GM18505 (cell line): ENCODE measurements around the gene LNX2.
"Not testable (repeated sequence)": the region's sequence is repeated elsewhere in the genome, so short reads cannot be mapped to it uniquely, and the experiment has no call there.

Experiments used
- ATAC-seq: cut with Tn5 transposase; IDR thresholded peaks from one replicate; pipeline ENCODE4 v1.9.1; 2021; ENCODE audit not compliant: unreplicated experiment
- POLR2A ChIP-seq: IDR thresholded peaks from 4 replicates; pipeline ENCODE4 v1.6.1; 2011; ENCODE audit warnings: borderline replicate concordance; ENCODE audit not compliant: insufficient read depth, insufficient read length; ENCODE audit errors: extremely low read depth

LNX2 gene

GRCh38 chr13:27650312-27650711, 30.0 kb upstream of the LNX2 start:
- TF ChIP-seq POLR2A = no peak
- no peak for ATAC-seq

DNA sequence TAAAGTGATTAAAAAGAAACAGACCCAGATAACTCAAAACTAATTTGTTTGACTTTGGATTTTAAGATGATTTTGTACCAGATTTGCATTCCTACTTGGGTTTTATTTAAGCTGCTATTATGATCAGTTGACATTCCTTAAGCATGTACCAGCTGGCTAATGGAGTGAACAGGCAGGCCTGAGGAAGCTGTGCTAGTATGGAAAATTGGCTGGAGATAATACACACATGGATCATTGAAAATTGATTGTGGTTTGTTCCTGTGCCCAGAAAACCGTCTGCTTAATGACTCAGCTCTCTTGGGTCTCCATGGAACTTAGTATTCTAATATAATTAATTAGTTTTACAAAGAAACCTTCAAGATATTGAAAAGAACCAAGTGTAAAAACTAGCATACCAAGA, 24.0 kb upstream of the LNX2 start:
- ATAC-seq = no peak
- no peak for TF ChIP-seq POLR2A

DNA sequence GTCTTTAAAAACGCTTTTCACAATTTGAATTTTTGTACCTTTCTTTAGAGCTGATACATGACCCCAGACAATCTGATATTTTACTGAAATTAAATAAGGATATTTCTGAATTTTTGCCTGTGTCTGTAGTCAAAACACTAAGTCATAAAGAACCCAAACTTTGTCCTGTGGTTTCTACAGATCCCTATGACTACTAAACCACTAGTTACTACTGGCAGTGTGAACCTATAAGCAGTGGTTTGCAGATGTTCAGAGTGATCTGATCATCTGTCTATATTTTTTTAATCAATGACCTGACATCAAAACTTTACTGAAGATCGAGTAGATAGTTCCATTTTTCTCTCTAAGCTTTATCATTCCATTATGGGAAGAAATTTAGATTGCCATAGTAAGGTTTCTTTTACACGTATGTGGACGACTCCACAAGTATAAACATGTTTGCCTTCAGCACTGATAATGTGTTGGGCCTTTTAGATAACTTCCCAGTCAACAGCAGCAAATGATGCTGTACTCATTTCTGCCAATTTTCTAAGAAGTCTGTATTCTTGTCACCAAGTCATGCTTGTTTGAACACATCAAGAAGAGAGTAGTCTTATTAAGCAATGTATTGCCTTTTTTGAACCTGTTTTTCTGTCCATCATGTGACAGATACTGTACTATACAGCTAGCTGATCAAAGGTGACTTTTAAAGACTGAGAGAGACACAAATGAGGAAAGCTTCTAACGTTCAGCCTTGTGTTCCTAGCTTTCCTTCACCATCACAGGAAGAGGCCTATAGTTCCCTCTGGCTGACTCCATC, 23.2 kb upstream of the LNX2 start:
- no peak for TF ChIP-seq POLR2A
- ATAC-seq = no peak

DNA sequence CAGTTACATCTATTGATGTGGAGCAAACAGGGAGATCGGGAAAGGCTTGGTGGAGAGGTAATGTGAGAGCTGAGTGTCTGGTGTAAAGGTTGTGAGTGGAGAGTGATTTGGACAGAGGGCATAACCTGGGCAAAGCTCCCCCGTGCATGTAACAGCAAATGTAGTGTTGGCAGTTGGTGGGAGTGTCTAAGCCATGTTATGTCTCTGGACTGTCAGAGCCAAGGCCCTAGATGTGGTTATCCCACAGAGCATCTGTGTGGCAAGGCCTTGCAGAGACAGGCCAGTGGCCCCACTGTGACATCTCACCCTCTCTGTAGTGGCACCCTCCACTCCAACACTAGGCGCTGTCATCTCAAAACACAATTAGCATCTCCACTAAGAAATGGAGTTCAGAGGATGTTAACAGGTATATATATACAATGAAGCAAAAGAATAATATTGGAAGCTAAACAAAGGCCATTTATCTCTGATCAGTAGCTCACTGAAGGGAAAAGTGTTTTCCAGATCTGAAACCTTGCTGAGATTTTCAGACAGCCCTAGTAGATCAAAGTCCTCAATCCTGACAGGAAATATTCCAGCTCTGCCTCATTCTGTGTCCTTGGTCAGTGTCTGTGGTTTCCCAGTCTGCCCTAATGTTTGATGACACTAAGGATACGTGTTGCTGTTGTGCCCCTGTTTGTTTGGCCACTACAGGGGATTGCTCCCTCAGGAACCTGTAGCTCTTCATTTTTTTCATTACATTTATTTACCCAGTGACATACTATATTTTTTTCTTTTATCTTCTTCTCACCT, 21.6 kb upstream of the LNX2 start:
- TF ChIP-seq POLR2A = no peak
- no peak for ATAC-seq

DNA sequence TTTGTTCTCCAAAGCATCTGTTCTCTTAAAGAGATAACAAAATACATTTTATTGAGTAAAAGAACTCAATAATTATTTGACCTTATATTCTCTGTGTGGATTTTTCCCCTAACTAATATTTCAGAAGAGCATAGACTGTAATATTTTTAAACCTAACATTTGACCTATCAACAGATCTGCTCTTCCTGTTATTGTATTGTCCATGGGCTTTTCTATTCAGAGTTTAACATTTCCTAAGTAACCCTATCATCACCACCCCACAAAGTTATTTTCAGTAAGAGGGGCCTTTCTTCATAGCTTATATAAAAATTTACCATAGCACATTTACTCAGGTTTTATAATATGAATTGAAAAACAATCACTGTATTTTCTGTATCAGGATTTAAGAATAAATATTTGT, 18.9 kb upstream of the LNX2 start:
- TF ChIP-seq POLR2A = no peak
- no peak for ATAC-seq

GRCh38 chr13:27638521-27638920, 18.2 kb upstream of the LNX2 start:
- no peak for ATAC-seq
- TF ChIP-seq POLR2A = no peak

- ATAC-seq = no peak
- TF ChIP-seq POLR2A = no peak
Measured at GRCh38 chr13:27638001-27638400, 17.7 kb upstream of the LNX2 start.

DNA sequence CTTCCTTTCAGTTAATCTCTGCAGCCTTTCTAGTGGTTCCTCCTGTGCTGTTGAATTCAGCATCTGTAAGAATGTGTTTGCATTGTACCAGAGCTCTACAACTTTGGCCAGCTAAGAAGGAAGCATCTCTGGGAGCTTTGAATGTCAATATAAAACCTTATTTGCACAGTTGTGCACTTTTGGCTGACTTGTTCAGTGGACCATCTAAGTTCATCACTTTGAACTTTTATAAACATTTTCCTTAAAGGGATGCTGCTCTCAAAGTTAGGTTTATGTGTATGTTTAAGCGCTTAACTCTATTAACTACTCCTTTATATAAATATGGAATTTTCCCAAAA, 16.9 kb upstream of the LNX2 start:
- ATAC-seq = no peak
- TF ChIP-seq POLR2A = no peak

GRCh38 chr13:27636589-27637288, 16.4 kb upstream of the LNX2 start:
- no peak for ATAC-seq
- TF ChIP-seq POLR2A = no peak

GRCh38 chr13:27635266-27635665, 14.9 kb upstream of the LNX2 start:
- ATAC-seq = no peak
- TF ChIP-seq POLR2A = no peak

GRCh38 chr13:27634791-27635190, 14.5 kb upstream of the LNX2 start:
- no peak for ATAC-seq

DNA sequence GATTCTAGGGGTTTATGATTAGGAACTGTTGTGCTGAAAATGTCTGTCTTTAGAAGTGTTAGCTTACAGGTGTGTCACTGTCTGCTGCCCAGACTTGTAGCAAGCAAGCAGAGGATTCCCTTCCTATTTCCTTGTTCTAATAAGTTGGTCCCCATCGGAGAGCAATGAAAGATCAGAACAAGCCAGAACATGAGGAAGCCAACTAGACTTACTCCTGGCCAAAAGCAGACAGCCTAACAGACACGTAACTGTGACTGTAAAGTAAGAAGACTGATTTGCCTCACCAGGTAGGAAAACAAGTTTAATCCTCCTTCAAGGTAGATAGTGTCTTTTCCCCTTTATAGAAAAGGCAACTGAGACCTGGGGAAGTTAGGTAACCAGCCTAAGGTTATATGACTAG, 13.9 kb upstream of the LNX2 start:
- ATAC-seq = no peak
- no peak for TF ChIP-seq POLR2A

More at GRCh38 chr13:27634791-27635190, 14.5 kb upstream of the LNX2 start:
- no peak for TF ChIP-seq POLR2A

DNA sequence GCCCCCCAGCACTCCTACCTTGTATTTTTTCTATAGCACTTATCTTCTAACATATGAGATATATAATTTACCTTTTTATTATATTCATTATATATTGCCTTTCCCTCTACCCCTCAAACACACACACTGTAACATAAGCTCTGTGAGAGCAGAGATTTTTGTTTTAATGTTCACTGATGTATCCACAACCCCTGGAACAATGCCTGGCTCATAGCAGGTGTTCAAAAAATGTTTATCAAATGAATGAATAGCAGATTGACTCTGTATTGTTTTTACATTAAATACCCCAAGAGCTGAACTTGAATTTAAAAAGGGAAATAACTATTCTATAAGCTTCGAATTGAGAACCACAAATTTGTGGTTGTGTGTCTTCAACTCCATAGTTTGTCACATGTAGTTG, 12.3 kb upstream of the LNX2 start:
- ATAC-seq = no peak

GRCh38 chr13:27632214-27632613, 11.9 kb upstream of the LNX2 start:
- no peak for TF ChIP-seq POLR2A

More for the DNA sequence above, 12.3 kb upstream of the LNX2 start:
- no peak for TF ChIP-seq POLR2A

GRCh38 chr13:27631665-27632064, 11.3 kb upstream of the LNX2 start:
- TF ChIP-seq POLR2A = no peak
- ATAC-seq = no peak

More at GRCh38 chr13:27632214-27632613, 11.9 kb upstream of the LNX2 start:
- no peak for ATAC-seq

DNA sequence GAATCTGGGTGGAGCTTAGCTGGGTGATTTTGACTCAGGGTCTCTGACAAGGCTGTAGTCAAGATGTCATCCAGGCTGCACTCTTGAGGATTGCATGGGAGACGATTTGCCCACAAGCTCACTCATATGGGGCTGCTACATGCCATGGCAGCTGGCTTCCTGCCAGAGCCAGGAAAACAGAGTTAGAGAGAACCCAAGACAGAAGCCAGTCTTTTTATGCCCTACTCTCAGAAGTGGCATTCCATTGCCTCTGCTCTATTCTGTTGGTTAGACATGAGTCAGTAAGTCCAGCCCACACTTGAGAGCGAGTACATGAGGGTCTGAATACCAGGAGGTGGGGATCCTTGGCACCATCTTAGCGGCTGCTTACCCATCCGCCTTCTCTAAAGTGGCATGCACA, 10.8 kb upstream of the LNX2 start:
- TF ChIP-seq POLR2A = no peak
- no peak for ATAC-seq

DNA sequence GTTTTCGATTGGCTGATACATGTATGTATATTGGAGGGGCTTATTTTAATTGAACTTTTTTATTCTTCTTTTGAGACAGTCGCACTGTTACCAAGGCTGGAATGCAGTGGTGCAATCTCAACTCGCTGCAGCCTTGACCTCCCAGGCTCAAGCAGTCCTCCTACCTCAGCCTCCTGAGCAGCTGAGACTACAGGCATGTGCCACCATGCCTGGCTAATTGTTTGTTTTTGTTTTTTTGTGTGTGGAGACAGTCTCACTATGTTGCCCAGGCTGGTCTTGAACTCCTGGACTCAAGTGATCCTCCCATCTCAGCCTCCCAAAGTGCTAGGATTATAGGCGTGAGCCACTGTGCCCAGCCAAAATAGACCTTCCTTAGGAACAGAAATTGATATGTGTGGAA, 8.4 kb upstream of the LNX2 start:
- not testable (repeated sequence) for ATAC-seq
